ENCODE measurements around the gene FAM76B. TPM values are rescaled to one million over a fixed set of nuclear protein-coding genes. Genes with fewer than 3 reads are reported as not detected.
"Not testable (repeated sequence)": the region's sequence is repeated elsewhere in the genome, so short reads cannot be mapped to it uniquely, and the experiment has no call there.

FAM76B gene
- total and polyA plus RNA-seq, 9 of the 15 experiments (the other 6 are each of a cell fraction or from before 2014, with no cell fraction given), result 22.5 to 60.0 (median 35.0) TPM

DNA sequence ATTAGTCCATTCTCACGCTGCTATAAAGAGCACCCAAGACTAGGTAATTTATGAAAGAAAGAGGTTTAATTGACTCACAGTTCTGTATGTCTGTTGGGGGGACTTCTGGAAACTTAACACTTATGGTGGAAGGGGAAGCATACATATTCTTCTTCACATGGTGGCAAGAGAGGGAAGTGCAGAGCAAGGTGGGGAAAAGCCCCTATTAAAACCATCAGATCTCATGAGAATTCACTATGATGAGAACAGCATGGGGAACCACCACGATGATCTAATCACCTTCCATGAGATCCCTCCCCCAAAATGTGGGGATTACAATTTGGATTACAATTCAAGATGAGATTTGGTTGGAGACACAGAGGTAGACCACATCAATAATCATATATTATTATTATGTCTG, 26.5 kb upstream of the FAM76B start:
- no peak for TF ChIP-seq MEIS2 (IDR thresholded peaks at IDR 0.05; ENCODE audit: partially characterized antibody)
- TF ChIP-seq BRD9 (IDR thresholded peaks at IDR 0.05; ENCODE audit: low read depth, partially characterized antibody), result no peak
- no peak overlapping the region for H3K27ac ChIP-seq (ENCODE audit: extremely low read depth, low read depth, low read length)
- intact Hi-C loops (cut with micrococcal nuclease) (no loop called here), in situ Hi-C loops (cut with MboI) (no loop called here)
- H3K9ac ChIP-seq (ENCODE audit: insufficient read depth in 1 of 2, low read depth in 2 of 2, low read length in 2 of 2), result no peak overlapping the region
- 92% methylated on average over 2 of the region's 2 CpGs for WGBS (ENCODE audit: insufficient coverage, low coverage, missing lambda C conversion rate)
- no peaks in the 10 kb centered on the region for H3K4me1 ChIP-seq (replicated peaks in 1 of 2; ENCODE audit: control insufficient read depth in 2 of 2, insufficient read depth in 2 of 2, low read length in 2 of 2)
- no peak overlapping the region for H3K4me3 ChIP-seq
- H3K36me3 ChIP-seq (ENCODE audit: control insufficient read depth, insufficient read depth, low read length), result peaks cover 62% of the 10 kb centered on the region
- H3K9me3 ChIP-seq (replicated peaks; ENCODE audit: control insufficient read depth, insufficient read depth, low read depth, low read length), result no peaks in the 10 kb centered on the region
- no peak for ATAC-seq
- H2AFZ ChIP-seq (ENCODE audit: low read depth, low read length), result no peak overlapping the region
- no peaks in the 10 kb centered on the region for H3K79me2 ChIP-seq (ENCODE audit: control insufficient read depth, insufficient read depth, low read length)
- no peak for DNase-seq (ENCODE audit: extremely low read depth in 1 of 4, low spot score in 3 of 4)
- no peak overlapping the region for H3K4me2 ChIP-seq (ENCODE audit: insufficient read depth, low read length)
- FAIRE-seq, result no peak
- no peaks in the 10 kb centered on the region for H3K9me1 ChIP-seq (ENCODE audit: control insufficient read depth, insufficient read depth, low read length)
- ChIA-PET CTCF (ENCODE audit: low intra/inter-chr PET ratio) (no interaction called here), POLR2A (interaction anchor here (0.6 kb wide), 1 partner anchor 22 kb away, joined by 3 read pairs; no protein-coding TSS in a partner anchor)
- BruUV-seq (replicated peaks), result no TSS peak
- H4K20me1 ChIP-seq (replicated peaks; ENCODE audit: control insufficient read depth, insufficient read depth, low read length), result no peaks in the 10 kb centered on the region
- no peaks in the 10 kb centered on the region for H3K27me3 ChIP-seq (ENCODE audit: control insufficient read depth in 2 of 2, insufficient read depth in 2 of 2, low read length in 2 of 2)

DNA sequence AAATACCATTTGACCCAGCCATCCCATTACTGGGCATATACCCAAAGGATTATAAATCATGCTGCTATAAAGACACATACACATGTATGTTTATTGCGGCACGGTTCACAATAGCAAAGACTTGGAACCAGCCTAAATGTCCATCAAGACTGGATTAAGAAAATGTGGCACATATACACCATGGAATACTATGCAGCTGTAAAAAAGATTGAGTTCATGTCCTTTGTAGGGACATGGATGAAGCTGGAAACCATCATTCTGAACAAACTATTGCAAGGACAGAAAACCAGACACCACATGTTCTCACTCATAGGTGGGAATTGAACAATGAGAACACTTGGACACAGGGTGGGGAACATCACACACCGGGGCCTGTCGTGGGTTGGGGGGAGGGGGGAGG, 21.5 kb upstream of the FAM76B start:
- TF ChIP-seq ZNF146 (CRISPR knock-in tag; IDR thresholded peaks at IDR 0.05; ENCODE audit: unreplicated experiment), result peak; percentile 77
- H3K79me2 ChIP-seq (ENCODE audit: control insufficient read depth, insufficient read depth, low read length); H3K4me2 ChIP-seq (ENCODE audit: insufficient read depth, low read length); H4K20me1 ChIP-seq (replicated peaks; ENCODE audit: control insufficient read depth, insufficient read depth, low read length); intact Hi-C loops (cut with micrococcal nuclease); H3K4me1 ChIP-seq (replicated peaks in 1 of 2; ENCODE audit: control insufficient read depth in 2 of 2, insufficient read depth in 2 of 2, low read length in 2 of 2); H3K9me3 ChIP-seq (replicated peaks; ENCODE audit: control insufficient read depth, insufficient read depth, low read depth, low read length); CTCF ChIA-PET (ENCODE audit: low intra/inter-chr PET ratio); FAIRE-seq; H3K9me1 ChIP-seq (ENCODE audit: control insufficient read depth, insufficient read depth, low read length); H3K27me3 ChIP-seq (ENCODE audit: control insufficient read depth in 2 of 2, insufficient read depth in 2 of 2, low read length in 2 of 2); H3K9ac ChIP-seq (ENCODE audit: insufficient read depth in 1 of 2, low read depth in 2 of 2, low read length in 2 of 2); H3K4me3 ChIP-seq; BruUV-seq (replicated peaks); ATAC-seq; H2AFZ ChIP-seq (ENCODE audit: low read depth, low read length); H3K27ac ChIP-seq (ENCODE audit: extremely low read depth, low read depth, low read length); DNase-seq (ENCODE audit: extremely low read depth in 1 of 4, low spot score in 3 of 4); POLR2A ChIA-PET; in situ Hi-C loops (cut with MboI): not testable (repeated sequence)
- peaks cover 40% of the 10 kb centered on the region; the same call in 2 of the 3 replicates for H3K36me3 ChIP-seq (ENCODE audit: control insufficient read depth, insufficient read depth, low read length)
- WGBS (ENCODE audit: insufficient coverage, low coverage, missing lambda C conversion rate), result 89% methylated on average over 2 of the region's 4 CpGs

GRCh38 chr11:95806464-95806863, 16.9 kb upstream of the FAM76B start:
- H3K36me3 ChIP-seq (ENCODE audit: control insufficient read depth, insufficient read depth, low read length), result peaks cover 44% of the 10 kb centered on the region
- DNase-seq (ENCODE audit: extremely low read depth in 1 of 4, low spot score in 3 of 4); H3K9ac ChIP-seq (ENCODE audit: insufficient read depth in 1 of 2, low read depth in 2 of 2, low read length in 2 of 2); CTCF ChIA-PET (ENCODE audit: low intra/inter-chr PET ratio); H3K79me2 ChIP-seq (ENCODE audit: control insufficient read depth, insufficient read depth, low read length); H3K9me3 ChIP-seq (replicated peaks; ENCODE audit: control insufficient read depth, insufficient read depth, low read depth, low read length); BruUV-seq (replicated peaks); FAIRE-seq; H2AFZ ChIP-seq (ENCODE audit: low read depth, low read length); H3K4me3 ChIP-seq; ATAC-seq; H4K20me1 ChIP-seq (replicated peaks; ENCODE audit: control insufficient read depth, insufficient read depth, low read length); H3K4me1 ChIP-seq (replicated peaks in 1 of 2; ENCODE audit: control insufficient read depth in 2 of 2, insufficient read depth in 2 of 2, low read length in 2 of 2); H3K27me3 ChIP-seq (ENCODE audit: control insufficient read depth in 2 of 2, insufficient read depth in 2 of 2, low read length in 2 of 2); intact Hi-C loops (cut with micrococcal nuclease); H3K27ac ChIP-seq (ENCODE audit: extremely low read depth, low read depth, low read length); H3K4me2 ChIP-seq (ENCODE audit: insufficient read depth, low read length); in situ Hi-C loops (cut with MboI); H3K9me1 ChIP-seq (ENCODE audit: control insufficient read depth, insufficient read depth, low read length): not testable (repeated sequence)
- 97% methylated on average over 6 of the region's 6 CpGs for WGBS (ENCODE audit: insufficient coverage, low coverage, missing lambda C conversion rate)
- POLR2A ChIA-PET, result interaction anchor here (1.5 kb wide), 1 partner anchor 16 kb away, joined by 5 read pairs; the partner anchor contains the start of gene CEP57

Data from K562 (cell line).